ENCODE results near the gene TMX2.

DNA sequence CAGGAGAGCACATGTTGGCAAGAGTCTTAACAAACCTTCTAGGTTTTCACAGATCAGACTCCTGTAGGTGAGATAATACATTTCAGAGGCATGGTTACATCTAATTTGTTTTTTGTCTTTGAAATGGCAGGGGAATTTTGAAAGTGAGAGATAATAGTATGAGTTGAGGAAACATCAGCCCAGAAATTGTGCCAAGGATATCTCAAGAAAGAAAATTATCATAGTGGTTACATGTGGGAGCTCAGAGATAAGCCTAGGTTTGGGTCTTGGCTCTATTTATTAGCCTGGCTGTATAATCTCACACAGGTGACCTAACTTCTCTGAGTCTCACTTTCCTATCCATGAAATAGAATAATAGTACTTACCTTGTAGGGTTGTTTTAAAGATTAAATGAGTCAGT, 38.8 kb downstream of the TMX2 start:
- TF ChIP-seq NFIC (IDR thresholded peaks at IDR 0.05), result no peak
- no peak for TF ChIP-seq PTBP1 (IDR thresholded peaks at IDR 0.05; ENCODE audit: low read depth, low read length)
- TF ChIP-seq JUNB (CRISPR knock-in tag; conservative IDR thresholded peaks at IDR 0.05), result no peak
- TF ChIP-seq C11orf30 (IDR thresholded peaks at IDR 0.05; ENCODE audit: low read depth), result no peak
- no peak for TF ChIP-seq ETV5 (CRISPR knock-in tag; IDR thresholded peaks at IDR 0.05; ENCODE audit: low read depth)
- TF ChIP-seq KDM4B (IDR thresholded peaks at IDR 0.05; ENCODE audit: borderline replicate concordance in 2 of 2, low read depth in 1 of 2), result no peak
- TF ChIP-seq ZNF143 (CRISPR knock-in tag; IDR thresholded peaks at IDR 0.05), result no peak
- no peak for TF ChIP-seq ZBTB7A (IDR thresholded peaks at IDR 0.05; ENCODE audit: borderline replicate concordance, control insufficient read depth, low read depth, low read length)
